ENCODE results near the gene FAM3C.
"Not testable (repeated sequence)": the region's sequence is repeated elsewhere in the genome, so short reads cannot be mapped to it uniquely, and the experiment has no call there.

Gene FAM3C

GRCh38 chr7:121330053-121330833, 65.9 kb downstream of the FAM3C start:
- no peak for DNase-seq

GRCh38 chr7:121329191-121330052, 66.7 kb downstream of the FAM3C start:
- no peak for DNase-seq

DNA sequence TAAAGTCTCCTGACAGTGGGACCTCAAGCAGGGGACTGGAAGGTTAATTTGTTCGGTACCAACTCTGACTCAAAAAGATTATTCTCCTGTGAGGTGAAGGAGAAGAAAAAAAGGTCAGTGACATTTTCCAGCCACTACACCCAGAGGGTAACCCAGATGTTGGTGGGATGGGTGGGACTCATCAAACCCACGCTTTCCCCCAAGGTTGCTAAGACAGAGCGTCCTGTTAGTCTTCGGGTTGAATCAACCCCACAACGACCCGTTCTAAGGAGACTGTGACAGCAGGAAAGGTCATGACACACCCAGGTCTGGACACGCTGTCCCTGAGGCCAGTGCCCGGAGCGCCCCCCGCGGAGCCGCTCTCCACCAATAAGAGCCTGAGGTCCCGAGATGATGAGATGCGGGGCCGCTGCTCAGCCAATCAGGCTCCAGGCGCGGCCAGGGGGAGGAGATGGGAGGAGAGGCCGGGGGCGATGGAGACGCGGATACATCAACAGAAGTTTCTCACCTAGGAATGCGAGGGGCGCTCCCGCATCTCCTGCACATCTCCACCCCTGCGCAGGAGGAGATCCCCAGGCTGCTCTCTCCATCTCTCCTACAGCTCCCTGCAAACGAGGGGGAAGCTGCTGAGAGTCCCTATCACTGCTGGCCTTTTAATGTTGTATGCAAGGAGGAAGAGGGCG, 67.5 kb downstream of the FAM3C start, which contains the start of gene WNT16:
WNT16 (plus strand) TSS at position 493 of the 683 bp plus-strand sequence. CDS start 293 bp downstream, outside the sequence.
- DNase-seq, result no peak

GRCh38 chr7:121327671-121328070, 68.4 kb downstream of the FAM3C start:
- no peak for DNase-seq

DNA sequence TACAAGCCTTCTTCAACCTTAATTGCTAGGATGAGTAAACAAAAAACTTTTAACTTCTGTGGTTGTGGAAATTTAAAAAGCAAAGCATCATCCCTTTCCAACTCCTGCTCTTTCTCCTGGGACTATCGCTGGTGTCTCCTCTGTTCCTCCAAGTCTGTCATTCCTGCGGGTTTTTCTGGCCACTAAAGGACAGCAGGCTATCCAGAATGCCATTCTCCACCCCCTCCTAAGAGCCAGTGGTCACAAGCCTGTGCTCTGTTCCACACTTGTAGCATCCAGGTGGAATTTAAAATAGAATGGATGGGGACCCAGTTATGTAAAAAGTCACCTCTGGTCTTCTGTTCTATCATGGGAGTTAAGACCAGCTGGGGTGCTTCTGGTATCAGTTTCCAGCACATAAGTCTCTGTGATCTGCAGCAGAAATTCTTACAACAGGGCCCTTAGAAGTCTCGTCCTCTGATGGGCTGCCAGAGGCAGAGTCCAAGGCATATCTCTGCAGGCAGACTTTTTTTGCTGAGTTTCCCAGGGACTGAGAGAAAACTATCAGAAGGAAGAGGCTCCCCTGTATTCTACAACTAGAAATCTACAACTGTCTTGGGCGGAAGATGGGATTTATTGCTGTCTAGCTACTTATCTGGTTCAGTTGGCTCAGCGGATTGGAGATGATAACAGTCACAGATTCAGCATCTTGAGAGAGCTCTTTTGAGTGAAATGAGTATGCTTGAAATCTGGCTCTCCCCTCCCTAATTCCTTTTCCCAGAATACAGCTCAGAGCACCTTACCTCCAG, 72.4 kb downstream of the FAM3C start:
- DNase-seq, result no peak

GRCh38 chr7:121322460-121322859, 73.6 kb downstream of the FAM3C start:
- no peak for DNase-seq

GRCh38 chr7:121315170-121315569, 80.9 kb downstream of the FAM3C start:
- not testable (repeated sequence) for DNase-seq

DNA sequence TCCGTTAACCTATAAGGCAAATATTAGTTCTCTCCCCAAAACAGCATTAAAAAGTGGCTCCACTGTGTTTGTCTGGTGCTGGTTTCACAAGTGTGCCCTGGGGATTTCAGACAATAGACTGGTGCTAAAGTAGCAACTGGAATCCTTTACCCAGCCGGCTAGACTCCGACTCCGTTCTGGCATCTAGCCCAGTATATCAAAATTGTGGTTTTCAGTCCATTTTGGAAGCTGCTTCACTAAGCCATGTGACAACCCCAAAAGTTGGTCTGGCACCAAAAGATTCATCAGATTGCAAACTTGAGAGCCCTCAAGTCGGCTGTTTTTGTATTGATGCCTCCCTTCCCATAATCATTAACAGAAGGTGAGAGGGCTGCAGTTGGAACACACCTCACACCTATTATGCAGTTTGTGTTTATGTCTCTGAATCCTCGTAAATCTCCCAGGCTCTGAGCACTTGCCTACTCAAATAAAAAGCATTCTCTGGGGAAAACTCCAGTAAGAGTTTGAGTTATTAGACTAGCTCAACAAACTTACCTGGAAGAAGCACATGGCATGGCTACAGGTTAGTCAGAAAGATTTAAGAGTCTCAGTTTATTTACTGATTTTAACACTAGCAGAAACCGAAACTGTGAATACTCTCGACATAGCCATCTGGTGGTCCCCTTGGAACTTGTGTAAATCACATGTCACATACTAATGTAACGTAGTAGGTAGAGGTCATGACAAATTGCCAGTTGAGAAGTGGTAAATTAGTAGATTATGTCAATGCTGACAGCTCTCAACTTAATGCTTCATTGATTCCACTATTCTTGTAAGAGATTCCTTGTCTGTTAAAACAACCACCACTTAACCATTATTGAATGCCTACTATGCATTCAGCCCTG, 82.1 kb downstream of the FAM3C start:
- no peak for DNase-seq

GRCh38 chr7:121313220-121313792, 82.8 kb downstream of the FAM3C start:
- DNase-seq, result no peak

GRCh38 chr7:121307021-121307574, 89.0 kb downstream of the FAM3C start:
- no peak for DNase-seq

- DNase-seq, result no peak
Observed at GRCh38 chr7:121306565-121306964, 89.5 kb downstream of the FAM3C start.

- DNase-seq, result no peak
Observed at GRCh38 chr7:121305109-121305508, 91.0 kb downstream of the FAM3C start.

DNA sequence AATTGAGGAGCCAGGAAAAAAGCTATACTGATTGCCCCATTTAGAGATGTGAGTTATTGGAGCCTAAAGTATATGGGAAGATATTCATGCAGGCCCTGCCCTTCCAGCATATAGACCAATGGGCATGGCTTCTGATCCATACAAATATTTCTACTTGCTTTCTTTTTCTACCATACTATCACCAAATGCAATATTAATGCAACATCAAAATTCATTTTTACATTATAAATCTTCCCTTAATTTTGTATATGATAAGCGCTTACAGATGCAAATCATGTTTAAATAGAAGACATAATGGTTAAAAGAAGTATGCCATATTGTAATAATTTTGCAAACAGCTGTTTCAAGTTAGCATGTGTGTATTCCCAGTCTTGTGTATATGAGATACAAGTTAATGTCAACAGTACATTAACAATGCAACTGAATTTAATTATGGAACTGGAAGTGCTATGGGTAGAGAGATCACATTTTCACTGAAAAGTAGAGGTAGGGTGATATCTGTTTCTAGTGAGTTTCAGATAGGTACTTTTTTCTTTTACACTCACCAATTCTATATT, 91.9 kb downstream of the FAM3C start:
- no peak for DNase-seq

GRCh38 chr7:121303422-121304101, 92.5 kb downstream of the FAM3C start:
- DNase-seq, result no peak

DNA sequence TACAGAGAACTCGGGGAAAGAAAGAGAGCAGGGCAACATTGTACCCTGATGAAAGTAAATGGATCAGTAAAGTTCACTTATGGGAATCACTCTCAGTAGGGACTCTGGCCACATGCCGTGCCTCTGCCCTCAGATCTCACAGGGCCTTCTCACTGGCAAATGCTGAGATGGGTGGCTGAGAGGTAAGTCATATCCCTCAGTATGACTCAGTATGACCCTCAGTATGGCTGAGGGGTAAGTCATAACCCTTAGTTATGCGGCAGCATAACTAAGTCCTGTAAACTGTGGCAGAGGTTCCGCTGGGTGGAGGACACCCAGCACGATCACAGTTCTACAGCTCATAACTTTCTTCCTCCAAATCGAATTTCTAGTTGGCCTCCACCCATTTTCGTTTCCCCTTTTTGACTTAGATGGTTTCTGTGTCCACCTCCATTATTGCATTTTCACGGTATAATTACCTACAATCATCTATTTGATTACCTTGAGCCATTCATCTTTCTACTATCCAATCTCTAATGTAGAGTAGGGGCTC, 93.8 kb downstream of the FAM3C start:
- DNase-seq, result no peak

DNA sequence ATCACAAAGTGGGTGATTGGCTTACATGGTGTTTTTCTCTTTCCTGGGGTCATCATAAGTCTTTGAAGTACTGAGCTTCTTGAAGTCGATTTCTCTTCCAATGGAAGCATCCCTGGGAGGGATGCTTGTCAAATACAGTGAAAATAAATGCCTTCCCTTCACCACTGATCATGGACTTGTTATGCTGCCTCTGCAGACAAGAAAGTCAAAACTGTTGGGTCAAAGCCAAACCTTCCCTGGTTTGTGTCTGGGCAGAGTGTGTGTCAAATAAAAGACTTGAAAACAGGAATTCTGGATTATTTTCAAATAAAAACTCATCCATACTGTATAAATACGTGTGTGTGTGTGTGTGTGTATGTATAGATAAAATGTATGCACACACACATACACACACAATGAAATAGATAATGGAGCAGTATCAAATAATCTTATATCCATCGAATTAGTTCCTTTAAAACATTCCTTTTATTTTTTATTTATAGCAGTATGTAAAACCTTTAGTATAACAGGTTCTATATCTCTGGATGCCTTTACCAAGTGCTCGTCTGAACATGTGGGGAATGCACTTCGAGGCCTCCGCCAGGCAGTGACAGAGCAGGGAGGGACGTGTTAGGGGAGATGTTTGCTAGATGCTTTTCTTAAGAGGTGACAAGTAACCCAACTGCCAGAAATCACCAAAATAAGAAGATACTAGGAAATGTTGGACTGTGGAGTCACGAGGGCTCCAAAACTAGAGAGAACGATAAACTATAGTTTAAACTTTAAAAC, 94.5 kb downstream of the FAM3C start:
- DNase-seq, result no peak

DNA sequence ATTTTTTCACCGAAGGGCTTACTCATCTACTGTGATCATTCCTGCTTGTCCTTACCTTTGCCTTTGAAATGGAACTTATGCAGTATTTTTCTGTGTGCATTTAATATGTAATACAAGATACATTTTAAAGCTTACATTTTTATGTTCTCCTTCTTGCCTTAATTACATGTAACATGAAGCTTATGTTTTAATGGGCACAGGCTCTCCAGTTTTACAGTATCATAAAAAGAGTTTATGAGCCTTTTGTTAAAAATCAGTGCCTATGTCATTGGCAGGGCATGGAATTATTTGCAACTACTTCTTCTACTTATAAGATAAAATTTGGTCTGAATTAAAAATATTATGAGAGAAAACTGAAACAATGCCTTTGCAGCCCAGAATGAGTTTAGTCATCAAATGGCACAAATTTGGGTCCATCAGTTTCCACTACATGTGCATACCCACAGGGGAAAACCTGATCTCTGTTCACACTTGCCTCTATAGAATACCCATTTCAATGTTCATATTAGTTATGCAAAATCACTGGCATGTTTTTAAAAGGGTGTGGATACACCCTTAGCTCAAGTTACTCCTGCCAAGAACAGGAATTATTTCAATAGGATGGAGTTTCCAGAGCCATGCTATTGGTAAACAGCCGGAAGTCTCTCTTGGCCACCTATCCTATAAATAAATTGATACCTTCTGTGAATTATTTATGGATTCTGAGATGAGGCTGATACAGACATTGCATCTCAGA, 95.3 kb downstream of the FAM3C start:
- DNase-seq, result no peak
